ENCODE measurements around the gene NGFR.
"Not testable (repeated sequence)": the region's sequence is repeated elsewhere in the genome, so short reads cannot be mapped to it uniquely, and the experiment has no call there.

The NGFR gene

GRCh38 chr17:49547566-49547965 is 52.5 kb downstream of the NGFR start:
- no peak for DNase-seq

DNA sequence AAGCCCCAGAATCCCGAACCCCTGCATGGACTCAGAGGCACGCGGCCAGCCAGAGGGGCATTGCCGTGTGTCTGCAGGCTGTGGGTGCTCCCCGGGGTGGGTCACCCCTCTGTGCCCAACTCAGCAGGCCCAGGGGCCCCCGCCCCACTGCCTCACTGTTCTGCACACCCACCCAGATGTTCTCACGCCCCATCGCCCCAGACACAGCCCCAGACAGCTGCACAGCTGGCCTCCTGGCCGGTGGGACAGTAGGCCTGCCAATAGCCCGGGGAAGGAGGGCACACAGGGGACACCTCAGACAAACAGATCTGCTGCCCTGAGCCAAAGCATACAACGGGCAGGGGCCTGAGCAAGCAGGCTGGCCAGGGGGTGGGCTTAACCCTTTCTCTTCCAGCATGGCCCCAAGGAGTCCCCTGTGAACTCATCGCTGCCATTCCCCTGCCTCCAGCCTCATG is 53.0 kb downstream of the NGFR start:
- no peak for DNase-seq

- peak; percentile 39 for DNase-seq
Measured at GRCh38 chr17:49548506-49549310, 53.6 kb downstream of the NGFR start.

GRCh38 chr17:49549311-49549605 is 54.2 kb downstream of the NGFR start:
- DNase-seq, result no peak

DNA sequence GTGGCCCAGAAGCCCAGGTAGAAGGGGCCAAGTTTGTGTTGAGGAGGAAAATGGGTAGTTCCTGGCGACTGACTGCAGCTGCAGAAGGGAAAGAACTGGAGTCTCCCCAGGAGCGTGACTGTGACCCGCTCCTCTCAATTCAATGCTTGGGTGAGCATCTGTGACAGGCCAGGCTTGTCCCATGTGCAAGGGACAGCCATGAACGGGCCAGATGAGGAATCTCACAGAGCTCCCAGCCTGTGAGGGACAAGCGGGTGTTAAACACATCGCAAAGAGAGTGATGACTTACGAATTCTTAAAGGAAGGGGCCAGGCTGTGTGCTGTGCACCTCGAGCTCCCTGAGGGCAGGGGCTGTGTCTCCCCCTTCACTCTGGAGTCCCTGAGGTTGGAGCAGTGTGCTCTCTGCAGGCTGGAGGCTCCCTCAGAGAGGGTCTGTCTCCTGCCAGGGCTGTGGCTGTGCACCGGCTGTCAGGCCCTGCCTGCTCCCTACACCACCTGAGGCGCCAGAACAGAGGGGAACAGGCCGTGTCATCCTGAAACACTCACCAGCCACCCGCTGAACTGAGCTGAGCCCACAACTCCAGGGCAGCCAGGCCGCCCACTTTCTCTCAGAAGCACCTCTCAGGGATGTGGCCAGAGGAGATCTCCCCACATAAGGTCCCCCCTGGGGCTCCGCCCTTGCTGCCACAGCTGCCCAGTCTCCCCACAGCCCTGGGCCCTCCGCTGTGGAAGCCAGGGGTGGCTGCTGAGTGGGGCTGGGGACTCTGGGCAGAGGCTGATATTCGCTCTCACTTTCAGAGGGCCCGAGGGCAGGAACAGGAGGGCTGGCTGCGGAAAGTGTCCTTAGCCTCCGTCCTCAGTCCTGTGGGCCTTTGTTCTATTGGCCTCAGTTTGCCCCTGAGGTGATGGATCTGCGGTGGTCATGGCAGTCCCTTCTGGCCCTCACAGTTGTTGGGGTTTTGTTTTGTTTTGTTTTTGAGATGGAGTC is 54.9 kb downstream of the NGFR start:
- DNase-seq, result no peak

DNA sequence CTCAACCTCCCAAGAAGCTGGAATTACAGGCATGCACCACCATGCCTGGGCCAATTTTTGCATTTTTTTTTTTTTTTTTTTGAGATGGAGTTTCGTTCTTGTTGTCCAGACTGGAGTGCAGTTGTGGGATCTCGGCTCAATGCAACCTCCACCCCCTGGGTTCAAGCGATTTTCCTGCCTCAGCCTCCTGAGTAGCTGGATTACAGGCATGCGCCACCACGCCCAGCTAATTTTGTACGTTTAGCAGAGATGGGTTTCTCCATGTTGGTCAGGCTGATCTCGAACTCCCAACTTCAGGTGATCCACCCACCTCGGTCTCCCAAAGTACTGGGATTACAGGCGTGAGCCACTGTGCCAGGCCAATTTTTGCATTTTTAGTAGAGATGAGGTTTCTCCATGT is 55.7 kb downstream of the NGFR start:
- DNase-seq, result not testable (repeated sequence)

GRCh38 chr17:49551221-49552069 is 56.4 kb downstream of the NGFR start:
- no peak for DNase-seq

GRCh38 chr17:49552070-49552751 is 57.1 kb downstream of the NGFR start:
- no peak for DNase-seq

- DNase-seq, result peak; percentile 38
Measured at GRCh38 chr17:49553676-49554335, 58.7 kb downstream of the NGFR start.

DNA sequence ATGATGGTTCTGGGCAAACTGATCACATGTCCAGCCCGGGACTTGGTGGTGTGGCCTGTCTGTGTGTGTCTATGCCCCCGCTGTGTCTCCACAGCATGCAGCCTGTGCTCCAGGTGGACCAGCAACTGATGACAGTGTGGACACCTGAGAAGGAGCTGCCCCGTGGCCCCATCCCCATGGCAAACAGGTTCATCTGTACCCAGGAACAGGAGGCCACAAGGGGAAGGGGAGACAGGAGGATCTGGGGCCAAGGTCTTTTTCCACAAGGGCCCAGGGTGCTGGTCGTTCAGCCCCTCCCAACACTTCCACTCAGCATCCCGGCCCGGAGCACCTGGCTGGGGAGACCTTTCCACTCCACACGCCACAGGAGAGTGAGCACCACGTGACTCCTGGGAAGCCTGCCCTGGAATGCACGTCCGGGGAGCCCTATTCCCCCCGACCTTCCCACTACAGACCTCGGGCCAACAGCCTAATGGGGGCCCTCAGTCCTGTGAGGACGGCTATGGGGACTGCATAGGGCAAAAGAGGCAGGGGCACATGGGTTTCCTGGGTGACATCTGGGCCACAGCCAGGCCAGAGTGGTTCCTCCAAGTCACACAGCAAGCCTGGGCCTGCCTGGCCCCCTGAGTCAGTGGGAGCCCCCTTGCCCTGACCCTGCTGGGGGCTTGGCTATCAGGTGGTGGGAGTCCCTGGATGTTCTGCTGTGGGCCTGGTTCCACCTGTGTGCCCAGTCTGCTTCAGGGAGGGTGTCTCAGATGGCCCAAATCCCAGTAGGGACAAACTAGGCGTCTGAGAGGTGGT is 59.8 kb downstream of the NGFR start:
- no peak for DNase-seq

GRCh38 chr17:49555495-49556222 is 60.6 kb downstream of the NGFR start:
- no peak for DNase-seq

DNA sequence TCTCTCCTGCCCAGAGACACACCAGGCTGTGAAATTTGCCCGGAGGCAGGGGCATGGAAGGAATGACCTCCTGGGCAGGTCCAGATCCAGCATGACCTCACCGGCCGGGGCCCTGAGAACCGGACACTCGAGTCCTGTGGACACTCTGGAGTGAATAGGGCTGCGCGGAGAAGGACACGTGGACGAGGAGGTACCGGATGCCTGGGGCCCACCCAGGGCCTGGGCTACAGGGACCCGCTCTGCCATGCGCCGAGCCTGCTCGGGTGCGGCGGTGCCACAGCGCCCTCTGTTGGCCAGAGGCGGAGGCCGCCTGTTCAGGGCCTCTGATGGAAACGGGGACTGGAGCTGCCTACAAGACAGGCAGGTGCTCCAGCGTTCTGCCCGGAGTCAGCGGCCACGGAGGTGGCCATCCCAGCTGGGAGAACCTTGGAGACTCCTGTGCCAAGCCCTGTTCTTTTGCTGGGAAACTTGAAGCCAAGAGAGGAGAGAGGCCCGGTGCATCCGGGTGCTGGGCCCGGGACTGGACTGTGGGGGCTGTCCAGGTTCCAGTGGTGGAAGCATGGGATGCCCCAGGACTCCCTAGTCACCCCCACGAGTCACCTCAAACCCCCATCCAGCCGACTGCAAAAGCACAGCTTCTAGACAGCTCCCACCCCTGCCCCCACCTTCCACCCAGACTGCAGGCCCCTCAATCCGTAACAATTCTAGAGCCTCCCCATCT is 61.3 kb downstream of the NGFR start:
- peak; percentile 49 for DNase-seq

- DNase-seq, result peak; percentile 38
Measured at GRCh38 chr17:49557312-49558024, 62.4 kb downstream of the NGFR start.

Data from MV-4-11 (cell line).